ENCODE measurements around the gene RPS6KL1. TPM values are rescaled to one million over a fixed set of nuclear protein-coding genes. Genes with fewer than 3 reads are reported as not detected.

The RPS6KL1 gene
- total RNA-seq, 2 donors from 2014 or later: 8.0 to 16.2 TPM

DNA sequence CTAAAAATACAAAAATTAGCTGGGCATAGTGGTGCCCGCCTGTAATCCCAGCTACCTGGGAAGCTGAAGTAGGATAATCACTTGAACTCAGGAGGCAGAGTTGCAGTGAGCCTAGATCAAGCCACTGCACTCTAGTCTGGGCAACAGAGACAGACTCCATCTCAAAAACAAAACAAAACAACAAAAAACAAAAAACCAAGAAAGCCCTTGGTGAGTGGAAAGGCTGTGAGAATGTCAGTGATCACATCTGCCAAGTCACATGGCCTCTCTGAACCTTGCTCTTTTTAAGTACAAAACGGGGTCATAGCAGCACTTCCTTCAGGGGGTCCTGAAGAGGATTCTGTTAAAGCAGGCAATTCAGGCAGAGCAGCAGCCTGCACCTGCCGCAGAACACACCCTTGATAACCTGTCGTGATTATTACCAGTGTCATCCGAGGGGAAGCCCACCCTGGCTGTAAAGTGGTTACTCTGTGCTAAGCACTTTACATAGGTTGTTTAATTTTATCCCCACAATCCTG is 9.6 kb downstream of the RPS6KL1 start:
- DNase-seq (no peak), ATAC-seq (no peak)
- no peak for TF ChIP-seq POLR2A (IDR thresholded peaks at IDR 0.05)
- TF ChIP-seq, protein P1, sequence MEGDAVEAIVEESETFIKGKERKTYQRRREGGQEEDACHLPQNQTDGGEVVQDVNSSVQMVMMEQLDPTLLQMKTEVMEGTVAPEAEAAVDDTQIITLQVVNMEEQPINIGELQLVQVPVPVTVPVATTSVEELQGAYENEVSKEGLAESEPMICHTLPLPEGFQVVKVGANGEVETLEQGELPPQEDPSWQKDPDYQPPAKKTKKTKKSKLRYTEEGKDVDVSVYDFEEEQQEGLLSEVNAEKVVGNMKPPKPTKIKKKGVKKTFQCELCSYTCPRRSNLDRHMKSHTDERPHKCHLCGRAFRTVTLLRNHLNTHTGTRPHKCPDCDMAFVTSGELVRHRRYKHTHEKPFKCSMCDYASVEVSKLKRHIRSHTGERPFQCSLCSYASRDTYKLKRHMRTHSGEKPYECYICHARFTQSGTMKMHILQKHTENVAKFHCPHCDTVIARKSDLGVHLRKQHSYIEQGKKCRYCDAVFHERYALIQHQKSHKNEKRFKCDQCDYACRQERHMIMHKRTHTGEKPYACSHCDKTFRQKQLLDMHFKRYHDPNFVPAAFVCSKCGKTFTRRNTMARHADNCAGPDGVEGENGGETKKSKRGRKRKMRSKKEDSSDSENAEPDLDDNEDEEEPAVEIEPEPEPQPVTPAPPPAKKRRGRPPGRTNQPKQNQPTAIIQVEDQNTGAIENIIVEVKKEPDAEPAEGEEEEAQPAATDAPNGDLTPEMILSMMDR (IDR thresholded peaks at IDR 0.05): no peak
- WGBS, 2 donors: 68 to 84% methylated on average over 5 of the region's 5 CpGs
- no peaks in the 10 kb centered on the region for H3K27me3 ChIP-seq
- H3K27ac ChIP-seq: no peak overlapping the region
- H3K4me1 ChIP-seq: no peaks in the 10 kb centered on the region
- H3K9me3 ChIP-seq: no peaks in the 10 kb centered on the region
- intact Hi-C loops (cut with DNase I): no loop called here
- H3K36me3 ChIP-seq (replicated peaks in 1 of 2; ENCODE audit: insufficient read depth in 1 of 2, low read depth in 2 of 2): no peaks in the 10 kb centered on the region
- H3K4me3 ChIP-seq: no peak overlapping the region

DNA sequence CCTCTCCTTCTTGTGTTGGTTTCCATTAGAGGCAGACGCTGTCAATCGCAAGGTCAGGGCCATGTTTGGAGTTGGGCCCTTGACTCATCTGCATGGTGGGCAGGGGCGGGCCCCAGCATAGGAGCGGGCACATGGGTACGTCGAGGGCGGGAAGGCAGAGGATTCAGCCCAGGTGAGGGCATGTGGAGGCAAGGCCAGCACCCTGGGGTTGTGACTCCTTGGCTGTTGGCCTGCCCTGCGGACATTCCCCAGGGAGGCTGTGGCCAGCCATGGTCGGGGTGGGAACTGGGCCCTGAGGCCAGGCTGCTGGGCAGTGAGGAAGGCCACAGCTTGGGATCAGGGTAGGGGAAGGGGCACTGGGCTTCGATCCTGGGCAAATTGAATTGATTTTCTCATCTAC is 10.3 kb downstream of the RPS6KL1 start:
- 89 to 91% methylated on average over 7 to 10 of the region's 10 CpGs for WGBS, 2 donors
- intact Hi-C loops (cut with DNase I): no loop called here

DNA sequence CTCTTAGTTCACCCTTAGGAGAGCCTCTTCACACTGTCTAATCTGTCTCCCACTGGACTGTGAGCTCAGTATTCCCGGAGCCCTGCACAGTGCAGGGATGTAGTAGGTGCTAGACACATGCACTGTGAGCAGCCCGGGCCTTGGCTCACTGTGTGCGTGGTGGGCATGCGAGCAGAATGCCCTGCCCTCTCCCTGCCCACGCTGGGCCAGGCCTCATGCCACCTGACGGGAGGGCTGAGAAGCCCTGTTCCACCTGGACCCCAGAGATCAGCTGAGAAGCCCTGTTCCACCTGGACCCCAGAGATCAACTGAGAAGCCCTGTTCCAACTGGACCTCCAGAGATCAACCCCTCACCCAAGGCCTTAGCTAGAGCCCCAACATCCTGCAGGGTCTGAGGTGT is 10.9 kb downstream of the RPS6KL1 start:
- DNase-seq: no peak
- H3K9me3 ChIP-seq: no peaks in the 10 kb centered on the region
- intact Hi-C loops (cut with DNase I): no loop called here
- TF ChIP-seq, protein P1 (IDR thresholded peaks at IDR 0.05): no peak
- no peak for TF ChIP-seq POLR2A (IDR thresholded peaks at IDR 0.05)
- WGBS, 2 donors: 81 to 86% methylated on average over 6 of the region's 6 CpGs
- H3K36me3 ChIP-seq (replicated peaks in 1 of 2; ENCODE audit: insufficient read depth in 1 of 2, low read depth in 2 of 2): no peaks in the 10 kb centered on the region
- no peaks in the 10 kb centered on the region for H3K27me3 ChIP-seq
- no peak overlapping the region for H3K4me3 ChIP-seq
- no peak for ATAC-seq
- no peak overlapping the region for H3K27ac ChIP-seq
- no peaks in the 10 kb centered on the region for H3K4me1 ChIP-seq

More for the DNA sequence above, 10.3 kb downstream of the RPS6KL1 start:
- DNase-seq: no peak
- no peaks in the 10 kb centered on the region for H3K27me3 ChIP-seq
- no peaks in the 10 kb centered on the region for H3K9me3 ChIP-seq
- H3K4me3 ChIP-seq: no peak overlapping the region
- no peaks in the 10 kb centered on the region for H3K4me1 ChIP-seq
- TF ChIP-seq, protein P1 (IDR thresholded peaks at IDR 0.05): no peak
- ATAC-seq: no peak
- H3K27ac ChIP-seq: no peak overlapping the region
- no peaks in the 10 kb centered on the region for H3K36me3 ChIP-seq (replicated peaks in 1 of 2; ENCODE audit: insufficient read depth in 1 of 2, low read depth in 2 of 2)

DNA sequence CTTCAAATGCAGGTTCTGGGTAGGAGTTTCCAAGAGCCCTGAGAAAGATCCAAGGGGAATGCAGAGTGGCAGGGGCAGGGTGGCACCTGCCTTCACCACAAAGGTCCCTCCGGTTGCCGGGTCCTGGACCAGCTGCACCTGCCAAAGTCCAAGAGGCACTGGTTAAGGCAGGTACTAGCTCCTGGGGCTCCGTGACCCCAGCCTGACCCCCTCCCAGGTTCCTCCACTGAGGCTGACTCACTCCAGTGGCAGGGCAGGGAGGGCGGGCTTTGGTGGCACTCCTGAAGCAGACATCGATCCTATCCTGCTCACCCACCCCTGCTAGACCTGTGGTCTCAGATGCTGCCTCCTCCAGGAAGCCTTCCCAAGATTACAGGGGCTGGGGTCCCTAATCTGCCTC is 11.4 kb downstream of the RPS6KL1 start:
- intact Hi-C loops (cut with DNase I): no loop called here
- no peak for DNase-seq
- TF ChIP-seq POLR2A (IDR thresholded peaks at IDR 0.05): no peak
- TF ChIP-seq, protein P1 (IDR thresholded peaks at IDR 0.05): no peak

DNA sequence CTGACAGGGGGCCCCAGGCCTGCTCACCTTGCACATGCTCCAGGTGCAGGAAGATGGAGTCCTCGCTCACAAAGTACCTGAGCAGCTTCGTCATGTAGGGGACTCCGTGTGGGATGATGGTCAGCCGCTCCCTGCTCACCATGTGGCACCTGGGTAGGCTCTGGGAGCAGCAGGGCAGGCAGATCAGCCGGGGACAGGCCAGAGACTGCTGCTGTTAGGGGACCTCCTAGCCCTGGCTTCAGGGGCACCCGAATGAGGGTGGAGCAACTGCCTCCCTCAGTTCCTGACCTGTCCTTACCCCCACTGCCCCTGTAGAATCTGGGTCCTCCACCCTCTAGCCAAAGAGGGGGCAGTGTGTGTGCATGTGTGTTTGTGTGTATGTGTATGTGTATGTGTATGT is 11.8 kb downstream of the RPS6KL1 start:
- 95% methylated on average over 6 of the region's 6 CpGs; no CpG with 5 or more reads in 1 of the 2 donors for WGBS, 2 donors

More for the DNA sequence above, 11.4 kb downstream of the RPS6KL1 start:
- no peak for ATAC-seq
- Histone ChIP-seq H3K27me3 (no peaks in the 10 kb centered on the region), H3K9me3 (no peaks in the 10 kb centered on the region), H3K36me3 (replicated peaks in 1 of 2; ENCODE audit: insufficient read depth in 1 of 2, low read depth in 2 of 2) (no peaks in the 10 kb centered on the region), H3K4me3 (no peak overlapping the region), H3K4me1 (no peaks in the 10 kb centered on the region), H3K27ac (no peak overlapping the region)
- WGBS, 2 donors: 90% methylated on average over 5 of the region's 5 CpGs; no CpG with 5 or more reads in 1 of the 2 donors

More for the DNA sequence above, 11.8 kb downstream of the RPS6KL1 start:
- Histone ChIP-seq H3K4me1 (no peaks in the 10 kb centered on the region), H3K27me3 (no peaks in the 10 kb centered on the region), H3K27ac (no peak overlapping the region), H3K4me3 (no peak overlapping the region), H3K9me3 (no peaks in the 10 kb centered on the region), H3K36me3 (replicated peaks in 1 of 2; ENCODE audit: insufficient read depth in 1 of 2, low read depth in 2 of 2) (no peaks in the 10 kb centered on the region)
- DNase-seq: no peak
- ATAC-seq: no peak
- intact Hi-C loops (cut with DNase I): no loop called here
- TF ChIP-seq, protein P1 (IDR thresholded peaks at IDR 0.05): no peak
- no peak for TF ChIP-seq POLR2A (IDR thresholded peaks at IDR 0.05)
